Measurements from ENCODE around the gene AGAP1. TPM values are rescaled to one million over a fixed set of nuclear protein-coding genes. Genes with fewer than 3 reads are reported as not detected.

AGAP1 gene
- polyA plus RNA-seq, 1 donor from 2014 or later, result 17.4 TPM

- H3K27me3 ChIP-seq (ENCODE audit: insufficient read depth, low read depth, low read length), result no peaks in the 10 kb centered on the region
- H3K79me2 ChIP-seq (replicated peaks; ENCODE audit: insufficient read depth, low read length), result peaks cover 42% of the 10 kb centered on the region
- H4K20me1 ChIP-seq (ENCODE audit: insufficient read depth), result no peaks in the 10 kb centered on the region
- H3K9ac ChIP-seq (ENCODE audit: low read length), result no peak overlapping the region
- H3F3A ChIP-seq (ENCODE audit: insufficient read depth, low read length, poor library complexity, severe bottlenecking), result no peaks in the 10 kb centered on the region
- no peaks in the 10 kb centered on the region for H3K9me3 ChIP-seq (ENCODE audit: low read length)
- H3K4me2 ChIP-seq (ENCODE audit: low read length), result no peak overlapping the region
- no peaks in the 10 kb centered on the region for H3K36me3 ChIP-seq (ENCODE audit: insufficient read depth, low read length)
- H3K4me3 ChIP-seq (ENCODE audit: low read length), result no peak overlapping the region
- no peak overlapping the region for H3K27ac ChIP-seq (ENCODE audit: low read length)
- no peak overlapping the region for H2AFZ ChIP-seq (ENCODE audit: low read depth, low read length)
- H3K9me2 ChIP-seq (ENCODE audit: insufficient read depth, low read length), result no peaks in the 10 kb centered on the region
- TF ChIP-seq EP300 (conservative IDR thresholded peaks at IDR 0.05; ENCODE audit: poor library complexity, severe bottlenecking) (no peak), REST (IDR thresholded peaks at IDR 0.05; ENCODE audit: borderline replicate concordance) (no peak), MXI1 (conservative IDR thresholded peaks at IDR 0.05; ENCODE audit: poor library complexity, severe bottlenecking) (no peak), EZH2 (IDR thresholded peaks at IDR 0.05; ENCODE audit: borderline replicate concordance, insufficient read depth, low read length, poor library complexity, severe bottlenecking) (no peak), RAD21 (conservative IDR thresholded peaks at IDR 0.05) (no peak), CTCF (IDR thresholded peaks at IDR 0.05; ENCODE audit: poor library complexity, severe bottlenecking) (no peak), SMC3 (conservative IDR thresholded peaks at IDR 0.05; ENCODE audit: poor library complexity) (no peak), TAF1 (IDR thresholded peaks at IDR 0.05; ENCODE audit: low read depth) (no peak), POLR2AphosphoS5 (IDR thresholded peaks at IDR 0.05) (no peak)
These were observed 201.7 kb downstream of the AGAP1 start for GRCh38 chr2:235695602-235695895.

GRCh38 chr2:235697041-235697440 is 203.2 kb downstream of the AGAP1 start:
- Histone ChIP-seq H3K36me3 (ENCODE audit: insufficient read depth, low read length) (no peaks in the 10 kb centered on the region), H3F3A (ENCODE audit: insufficient read depth, low read length, poor library complexity, severe bottlenecking) (no peaks in the 10 kb centered on the region), H3K27ac (ENCODE audit: low read length) (no peak overlapping the region), H3K9me2 (ENCODE audit: insufficient read depth, low read length) (no peaks in the 10 kb centered on the region), H3K27me3 (ENCODE audit: insufficient read depth, low read depth, low read length) (no peaks in the 10 kb centered on the region), H3K4me3 (ENCODE audit: low read length) (no peak overlapping the region), H2AFZ (ENCODE audit: low read depth, low read length) (no peak overlapping the region), H3K9me3 (ENCODE audit: low read length) (no peaks in the 10 kb centered on the region), H3K79me2 (replicated peaks; ENCODE audit: insufficient read depth, low read length) (peaks cover 33% of the 10 kb centered on the region), H4K20me1 (ENCODE audit: insufficient read depth) (no peaks in the 10 kb centered on the region), H3K4me2 (ENCODE audit: low read length) (no peak overlapping the region), H3K9ac (ENCODE audit: low read length) (no peak overlapping the region)
- no peak for TF ChIP-seq CTCF (IDR thresholded peaks at IDR 0.05; ENCODE audit: poor library complexity, severe bottlenecking)
- no peak for TF ChIP-seq POLR2AphosphoS5 (IDR thresholded peaks at IDR 0.05)
- TF ChIP-seq TAF1 (IDR thresholded peaks at IDR 0.05; ENCODE audit: low read depth), result no peak
- no peak for TF ChIP-seq REST (IDR thresholded peaks at IDR 0.05; ENCODE audit: borderline replicate concordance)
- TF ChIP-seq MXI1 (conservative IDR thresholded peaks at IDR 0.05; ENCODE audit: poor library complexity, severe bottlenecking), result no peak
- TF ChIP-seq SMC3 (conservative IDR thresholded peaks at IDR 0.05; ENCODE audit: poor library complexity), result no peak
- no peak for TF ChIP-seq RAD21 (conservative IDR thresholded peaks at IDR 0.05)
- TF ChIP-seq EZH2 (IDR thresholded peaks at IDR 0.05; ENCODE audit: borderline replicate concordance, insufficient read depth, low read length, poor library complexity, severe bottlenecking), result no peak
- TF ChIP-seq EP300 (conservative IDR thresholded peaks at IDR 0.05; ENCODE audit: poor library complexity, severe bottlenecking), result no peak

Data from neural cell (in vitro differentiated cells).